ENCODE data around the gene HHAT.

DNA sequence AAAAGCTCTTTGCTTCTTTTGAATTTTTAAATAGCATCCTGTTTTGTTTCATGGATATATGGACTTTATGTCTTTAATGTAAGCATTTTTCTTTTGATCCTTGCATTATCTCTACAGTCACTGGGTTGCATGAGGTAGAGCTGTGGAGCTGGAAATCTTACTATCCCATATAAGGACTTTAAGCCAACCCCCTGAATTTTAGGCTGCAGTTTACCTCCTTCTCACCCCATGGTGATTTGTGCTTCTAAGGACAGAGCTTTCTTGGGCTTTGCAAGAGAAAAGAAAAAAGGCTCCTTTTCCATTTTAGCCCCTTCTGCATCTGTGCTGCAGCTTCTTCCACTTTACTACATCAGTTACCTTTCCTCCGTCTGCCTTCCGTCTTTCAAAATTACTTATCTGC is 373.8 kb downstream of the HHAT start:
- TF ChIP-seq, protein P1, sequence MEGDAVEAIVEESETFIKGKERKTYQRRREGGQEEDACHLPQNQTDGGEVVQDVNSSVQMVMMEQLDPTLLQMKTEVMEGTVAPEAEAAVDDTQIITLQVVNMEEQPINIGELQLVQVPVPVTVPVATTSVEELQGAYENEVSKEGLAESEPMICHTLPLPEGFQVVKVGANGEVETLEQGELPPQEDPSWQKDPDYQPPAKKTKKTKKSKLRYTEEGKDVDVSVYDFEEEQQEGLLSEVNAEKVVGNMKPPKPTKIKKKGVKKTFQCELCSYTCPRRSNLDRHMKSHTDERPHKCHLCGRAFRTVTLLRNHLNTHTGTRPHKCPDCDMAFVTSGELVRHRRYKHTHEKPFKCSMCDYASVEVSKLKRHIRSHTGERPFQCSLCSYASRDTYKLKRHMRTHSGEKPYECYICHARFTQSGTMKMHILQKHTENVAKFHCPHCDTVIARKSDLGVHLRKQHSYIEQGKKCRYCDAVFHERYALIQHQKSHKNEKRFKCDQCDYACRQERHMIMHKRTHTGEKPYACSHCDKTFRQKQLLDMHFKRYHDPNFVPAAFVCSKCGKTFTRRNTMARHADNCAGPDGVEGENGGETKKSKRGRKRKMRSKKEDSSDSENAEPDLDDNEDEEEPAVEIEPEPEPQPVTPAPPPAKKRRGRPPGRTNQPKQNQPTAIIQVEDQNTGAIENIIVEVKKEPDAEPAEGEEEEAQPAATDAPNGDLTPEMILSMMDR (conservative IDR thresholded peaks at IDR 0.05; ENCODE audit: low read length) = no peak
- TF ChIP-seq EZH2phosphoT487 (IDR thresholded peaks at IDR 0.05; ENCODE audit: borderline replicate concordance, low read depth, low read length) = no peak
